Measurements from ENCODE around the gene P2RY6.
A peak's percentile ranks its signal among the peaks of the same experiment; 100 is the strongest.

The P2RY6 gene

GRCh38 chr11:73245461-73245860 is 26.7 kb upstream of the P2RY6 start:
- Mint-ChIP-seq H3K36me3 (no peaks in the 10 kb centered on the region), H3K4me3 (no peak overlapping the region), H3K9me3 (no peaks in the 10 kb centered on the region), H3K4me1 (peaks cover 17% of the 10 kb centered on the region), H3K27me3 (no peaks in the 10 kb centered on the region), H3K27ac (no peak overlapping the region)
- no peak for ATAC-seq

GRCh38 chr11:73246303-73246702 is 25.8 kb upstream of the P2RY6 start:
- no peak for ATAC-seq
- no peaks in the 10 kb centered on the region for H3K36me3 Mint-ChIP-seq
- no peak overlapping the region for H3K4me3 Mint-ChIP-seq
- H3K9me3 Mint-ChIP-seq = no peaks in the 10 kb centered on the region
- H3K4me1 Mint-ChIP-seq = peaks cover 17% of the 10 kb centered on the region
- no peak overlapping the region for H3K27ac Mint-ChIP-seq
- no peaks in the 10 kb centered on the region for H3K27me3 Mint-ChIP-seq

- Mint-ChIP-seq H3K4me1 (peaks cover 8% of the 10 kb centered on the region), H3K9me3 (no peaks in the 10 kb centered on the region), H3K4me3 (no peak overlapping the region), H3K27me3 (no peaks in the 10 kb centered on the region), H3K27ac (peak overlapping the region; percentile 5), H3K36me3 (no peaks in the 10 kb centered on the region)
- ATAC-seq = no peak
Measured at GRCh38 chr11:73248526-73249185, 23.5 kb upstream of the P2RY6 start.

- H3K4me3 Mint-ChIP-seq = no peak overlapping the region
- H3K4me1 Mint-ChIP-seq = peaks cover 8% of the 10 kb centered on the region
- ATAC-seq = peak; percentile 75
- no peaks in the 10 kb centered on the region for H3K27me3 Mint-ChIP-seq
- no peaks in the 10 kb centered on the region for H3K9me3 Mint-ChIP-seq
- peak overlapping the region; percentile 5 for H3K27ac Mint-ChIP-seq
- H3K36me3 Mint-ChIP-seq = no peaks in the 10 kb centered on the region
Measured at GRCh38 chr11:73249304-73249703, 22.8 kb upstream of the P2RY6 start.

- Mint-ChIP-seq H3K4me3 (no peak overlapping the region), H3K4me1 (peaks cover 8% of the 10 kb centered on the region), H3K9me3 (no peaks in the 10 kb centered on the region), H3K27ac (peak overlapping the region; percentile 5), H3K27me3 (no peaks in the 10 kb centered on the region), H3K36me3 (no peaks in the 10 kb centered on the region)
- ATAC-seq = no peak
Measured at GRCh38 chr11:73249853-73250783, 22.0 kb upstream of the P2RY6 start.

- no peak for ATAC-seq
- Mint-ChIP-seq H3K4me1 (peaks cover 8% of the 10 kb centered on the region), H3K9me3 (no peaks in the 10 kb centered on the region), H3K36me3 (no peaks in the 10 kb centered on the region), H3K4me3 (no peak overlapping the region), H3K27me3 (no peaks in the 10 kb centered on the region), H3K27ac (no peak overlapping the region)
Measured at GRCh38 chr11:73252577-73253191, 19.5 kb upstream of the P2RY6 start.

- Mint-ChIP-seq H3K27ac (peak overlapping the region; percentile 17), H3K27me3 (peaks cover 4% of the 10 kb centered on the region), H3K4me1 (no peaks in the 10 kb centered on the region), H3K36me3 (no peaks in the 10 kb centered on the region), H3K4me3 (no peak overlapping the region), H3K9me3 (no peaks in the 10 kb centered on the region)
- ATAC-seq = peak; percentile 8
Measured at GRCh38 chr11:73257342-73258103, 14.6 kb upstream of the P2RY6 start.

GRCh38 chr11:73258104-73259035 is 13.8 kb upstream of the P2RY6 start:
- H3K27me3 Mint-ChIP-seq = peaks cover 12% of the 10 kb centered on the region
- no peaks in the 10 kb centered on the region for H3K4me1 Mint-ChIP-seq
- H3K36me3 Mint-ChIP-seq = no peaks in the 10 kb centered on the region
- H3K4me3 Mint-ChIP-seq = no peak overlapping the region
- H3K9me3 Mint-ChIP-seq = no peaks in the 10 kb centered on the region
- H3K27ac Mint-ChIP-seq = no peak overlapping the region
- ATAC-seq = no peak

- no peaks in the 10 kb centered on the region for H3K9me3 Mint-ChIP-seq
- H3K4me3 Mint-ChIP-seq = no peak overlapping the region
- H3K27me3 Mint-ChIP-seq = peaks cover 21% of the 10 kb centered on the region
- no peak for ATAC-seq
- no peaks in the 10 kb centered on the region for H3K4me1 Mint-ChIP-seq
- no peak overlapping the region for H3K27ac Mint-ChIP-seq
- no peaks in the 10 kb centered on the region for H3K36me3 Mint-ChIP-seq
Measured at GRCh38 chr11:73259406-73260126, 12.6 kb upstream of the P2RY6 start.

GRCh38 chr11:73260127-73260457 is 12.0 kb upstream of the P2RY6 start:
- H3K36me3 Mint-ChIP-seq = no peaks in the 10 kb centered on the region

GRCh38 chr11:73262851-73263495 is 9.2 kb upstream of the P2RY6 start:
- H3K27me3 Mint-ChIP-seq = peaks cover 42% of the 10 kb centered on the region
- no peak overlapping the region for H3K4me3 Mint-ChIP-seq
- no peaks in the 10 kb centered on the region for H3K4me1 Mint-ChIP-seq
- no peak overlapping the region for H3K27ac Mint-ChIP-seq
- H3K36me3 Mint-ChIP-seq = no peaks in the 10 kb centered on the region
- no peaks in the 10 kb centered on the region for H3K9me3 Mint-ChIP-seq
- ATAC-seq = no peak

More at GRCh38 chr11:73260127-73260457, 12.0 kb upstream of the P2RY6 start:
- no peak for ATAC-seq
- H3K9me3 Mint-ChIP-seq = no peaks in the 10 kb centered on the region
- peaks cover 26% of the 10 kb centered on the region for H3K27me3 Mint-ChIP-seq
- H3K4me1 Mint-ChIP-seq = no peaks in the 10 kb centered on the region
- H3K27ac Mint-ChIP-seq = no peak overlapping the region
- no peak overlapping the region for H3K4me3 Mint-ChIP-seq

- no peaks in the 10 kb centered on the region for H3K9me3 Mint-ChIP-seq
- H3K36me3 Mint-ChIP-seq = no peaks in the 10 kb centered on the region
- H3K27ac Mint-ChIP-seq = no peak overlapping the region
- no peak for ATAC-seq
- no peaks in the 10 kb centered on the region for H3K4me1 Mint-ChIP-seq
- no peak overlapping the region for H3K4me3 Mint-ChIP-seq
- H3K27me3 Mint-ChIP-seq = peaks cover 42% of the 10 kb centered on the region
Measured at GRCh38 chr11:73263640-73264039, 8.5 kb upstream of the P2RY6 start.

GRCh38 chr11:73265278-73265810 is 6.8 kb upstream of the P2RY6 start:
- Mint-ChIP-seq H3K27me3 (peaks cover 48% of the 10 kb centered on the region), H3K4me3 (no peak overlapping the region), H3K36me3 (no peaks in the 10 kb centered on the region), H3K9me3 (no peaks in the 10 kb centered on the region), H3K27ac (no peak overlapping the region), H3K4me1 (peaks cover 9% of the 10 kb centered on the region)
- ATAC-seq = no peak
